Occipital lobe (tissue), 2 donors: ENCODE results near the gene PAGE2B. TPM values are rescaled to one million over a fixed set of nuclear protein-coding genes. Genes with fewer than 3 reads are reported as not detected.
"Not testable (repeated sequence)": the region's sequence is repeated elsewhere in the genome, so short reads cannot be mapped to it uniquely, and the experiment has no call there.

Source experiments
- DNase-seq: peaks from one replicate; lab custom pipeline; 2025; lab: John Stamatoyannopoulos, UW
- total RNA-seq: library from RNA; depleted of rRNA; stranded (reverse); fragments of >200 nt; gene quantifications from one replicate; pipeline ENCODE4 v1.2.3, GENCODE V29; 2014

The PAGE2B gene
- not detected for total RNA-seq

GRCh38 chrX:55074851-55075467 lies at the start of gene PAGE2B:
TSS of gene PAGE2B (plus strand) at chrX:55075030. CDS start at chrX:55076042, 1,012 bp downstream.
- no peak for DNase-seq

GRCh38 chrX:55026143-55026542 lies 48.7 kb upstream of the PAGE2B start:
- no peak for DNase-seq

- no peak for DNase-seq
Observed at GRCh38 chrX:55026840-55027239, 48.0 kb upstream of the PAGE2B start.

GRCh38 chrX:55028040-55028439 lies 46.8 kb upstream of the PAGE2B start:
- DNase-seq, result no peak

- no peak for DNase-seq
Observed at GRCh38 chrX:55028611-55029010, 46.2 kb upstream of the PAGE2B start.

GRCh38 chrX:55029291-55029690 lies 45.5 kb upstream of the PAGE2B start:
- no peak for DNase-seq

- DNase-seq, result no peak
Observed at GRCh38 chrX:55030271-55031205, 44.3 kb upstream of the PAGE2B start, which contains the start of gene ALAS2. TSS of gene ALAS2 (minus strand) at chrX:55030977. CDS start at chrX:55026000, 4,977 bp downstream.

- DNase-seq, result no peak
Observed at GRCh38 chrX:55033429-55033828, 41.4 kb upstream of the PAGE2B start.

- no peak for DNase-seq
Observed at GRCh38 chrX:55039471-55039870, 35.4 kb upstream of the PAGE2B start.

- no peak for DNase-seq
Observed at GRCh38 chrX:55041514-55041913, 33.3 kb upstream of the PAGE2B start.

- not testable (repeated sequence) for DNase-seq
Observed at GRCh38 chrX:55050599-55050998, 24.2 kb upstream of the PAGE2B start.

GRCh38 chrX:55056820-55057674 lies 17.8 kb upstream of the PAGE2B start:
- DNase-seq, result no peak

- DNase-seq, result no peak
Observed at GRCh38 chrX:55057675-55058249, 17.1 kb upstream of the PAGE2B start.

GRCh38 chrX:55067180-55067579 lies 7.7 kb upstream of the PAGE2B start:
- DNase-seq, result not testable (repeated sequence)

GRCh38 chrX:55072286-55072685 lies 2.5 kb upstream of the PAGE2B start:
- DNase-seq, result no peak

GRCh38 chrX:55088795-55089489 lies 14.1 kb downstream of the PAGE2B start, which contains the start of gene PAGE2:
TSS of gene PAGE2 (plus strand) at chrX:55089018. CDS start at chrX:55090021, 1,003 bp downstream.
- DNase-seq, result no peak

GRCh38 chrX:55098691-55099090 lies 23.9 kb downstream of the PAGE2B start:
- DNase-seq, result no peak

GRCh38 chrX:55099162-55099561 lies 24.3 kb downstream of the PAGE2B start:
- no peak for DNase-seq

- DNase-seq, result no peak
Observed at GRCh38 chrX:55102754-55103153, 27.9 kb downstream of the PAGE2B start.

GRCh38 chrX:55107262-55107661 lies 32.4 kb downstream of the PAGE2B start:
- DNase-seq, result no peak

GRCh38 chrX:55107911-55108310 lies 33.1 kb downstream of the PAGE2B start:
- no peak for DNase-seq
